Lung microvascular endothelial cell (primary cell): ENCODE data around the gene PIP5K1B. TPM values are rescaled to one million over a fixed set of nuclear protein-coding genes. Genes with fewer than 3 reads are reported as not detected.
A peak's percentile ranks its signal among the peaks of the same experiment; 100 is the strongest.
"Not testable (repeated sequence)": the region's sequence is repeated elsewhere in the genome, so short reads cannot be mapped to it uniquely, and the experiment has no call there.

ENCODE experiments used
- DNase-seq, 2 donors: peaks; one replicate each; pipeline versions ENCODE4 v3.0.0 to v3.0.0-alpha.2; 2010; ENCODE audit warnings: low read depth in 2 of 2
- total RNA-seq: library from RNA; depleted of rRNA; stranded (reverse); fragments of >200 nt; gene quantifications from 2 replicates; pipeline ENCODE4 v1.2.1, GENCODE V29; 2014

PIP5K1B gene
- total RNA-seq, result under 0.01 TPM in 1 of 2 replicates, not detected in the other

- peak; percentile 59 to 70 for DNase-seq
Observed at GRCh38 chr9:68704814-68705530, at the start of gene PIP5K1B. Gene PIP5K1B (plus strand): TSS chr9:68705240. CDS start chr9:68822615, 117,375 bp downstream.

- DNase-seq, result no peak
Observed at GRCh38 chr9:68664036-68664435, 41.0 kb upstream of the PIP5K1B start.

- no peak for DNase-seq
Observed at GRCh38 chr9:68668127-68668526, 36.9 kb upstream of the PIP5K1B start.

- peak in 1 of 2 donors; percentile 14 for DNase-seq
Observed at GRCh38 chr9:68669218-68669617, 35.8 kb upstream of the PIP5K1B start.

GRCh38 chr9:68672215-68672614, 32.8 kb upstream of the PIP5K1B start:
- DNase-seq, result no peak

- no peak for DNase-seq
Observed at GRCh38 chr9:68672625-68673024, 32.4 kb upstream of the PIP5K1B start.

- DNase-seq, result peak in 1 of 2 donors; percentile 5
Observed at GRCh38 chr9:68678430-68678829, 26.6 kb upstream of the PIP5K1B start.

- no peak for DNase-seq
Observed at GRCh38 chr9:68683433-68683832, 21.6 kb upstream of the PIP5K1B start.

GRCh38 chr9:68685213-68685612, 19.8 kb upstream of the PIP5K1B start:
- no peak for DNase-seq

GRCh38 chr9:68685770-68686169, 19.3 kb upstream of the PIP5K1B start:
- peak; percentile 36 to 60 for DNase-seq

- DNase-seq, result peak in 1 of 2 donors; percentile 9
Observed at GRCh38 chr9:68690088-68690487, 15.0 kb upstream of the PIP5K1B start.

GRCh38 chr9:68692519-68692918, 12.5 kb upstream of the PIP5K1B start:
- DNase-seq, result no peak

GRCh38 chr9:68694125-68694524, 10.9 kb upstream of the PIP5K1B start:
- DNase-seq, result no peak

GRCh38 chr9:68697851-68698250, 7.2 kb upstream of the PIP5K1B start:
- no peak for DNase-seq

GRCh38 chr9:68698943-68699509, 6.0 kb upstream of the PIP5K1B start:
- no peak for DNase-seq

- DNase-seq, result not testable (repeated sequence)
Observed at GRCh38 chr9:68699625-68700024, 5.4 kb upstream of the PIP5K1B start.

GRCh38 chr9:68702493-68702892, 2.5 kb upstream of the PIP5K1B start:
- DNase-seq, result no peak

GRCh38 chr9:68703672-68704071, 1.4 kb upstream of the PIP5K1B start:
- no peak for DNase-seq

- DNase-seq, result no peak
Observed at GRCh38 chr9:68704498-68704813, 584 bp upstream of the PIP5K1B start.

GRCh38 chr9:68705531-68706362, 707 bp downstream of the PIP5K1B start:
- DNase-seq, result peak in 1 of 2 donors; percentile 26

- no peak for DNase-seq
Observed at GRCh38 chr9:68706363-68707201, 1.5 kb downstream of the PIP5K1B start.
